Measurements from ENCODE around the gene KIAA0408.
"Not testable (repeated sequence)": the region's sequence is repeated elsewhere in the genome, so short reads cannot be mapped to it uniquely, and the experiment has no call there.

Gene KIAA0408

GRCh38 chr6:127415096-127415495 is 44.1 kb downstream of the KIAA0408 start:
- no peak overlapping the region for H3K27ac ChIP-seq
- TF ChIP-seq ZFX (IDR thresholded peaks at IDR 0.05; ENCODE audit: borderline replicate concordance), result no peak
- TF ChIP-seq, protein P1, sequence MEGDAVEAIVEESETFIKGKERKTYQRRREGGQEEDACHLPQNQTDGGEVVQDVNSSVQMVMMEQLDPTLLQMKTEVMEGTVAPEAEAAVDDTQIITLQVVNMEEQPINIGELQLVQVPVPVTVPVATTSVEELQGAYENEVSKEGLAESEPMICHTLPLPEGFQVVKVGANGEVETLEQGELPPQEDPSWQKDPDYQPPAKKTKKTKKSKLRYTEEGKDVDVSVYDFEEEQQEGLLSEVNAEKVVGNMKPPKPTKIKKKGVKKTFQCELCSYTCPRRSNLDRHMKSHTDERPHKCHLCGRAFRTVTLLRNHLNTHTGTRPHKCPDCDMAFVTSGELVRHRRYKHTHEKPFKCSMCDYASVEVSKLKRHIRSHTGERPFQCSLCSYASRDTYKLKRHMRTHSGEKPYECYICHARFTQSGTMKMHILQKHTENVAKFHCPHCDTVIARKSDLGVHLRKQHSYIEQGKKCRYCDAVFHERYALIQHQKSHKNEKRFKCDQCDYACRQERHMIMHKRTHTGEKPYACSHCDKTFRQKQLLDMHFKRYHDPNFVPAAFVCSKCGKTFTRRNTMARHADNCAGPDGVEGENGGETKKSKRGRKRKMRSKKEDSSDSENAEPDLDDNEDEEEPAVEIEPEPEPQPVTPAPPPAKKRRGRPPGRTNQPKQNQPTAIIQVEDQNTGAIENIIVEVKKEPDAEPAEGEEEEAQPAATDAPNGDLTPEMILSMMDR (IDR thresholded peaks at IDR 0.05), result no peak

DNA sequence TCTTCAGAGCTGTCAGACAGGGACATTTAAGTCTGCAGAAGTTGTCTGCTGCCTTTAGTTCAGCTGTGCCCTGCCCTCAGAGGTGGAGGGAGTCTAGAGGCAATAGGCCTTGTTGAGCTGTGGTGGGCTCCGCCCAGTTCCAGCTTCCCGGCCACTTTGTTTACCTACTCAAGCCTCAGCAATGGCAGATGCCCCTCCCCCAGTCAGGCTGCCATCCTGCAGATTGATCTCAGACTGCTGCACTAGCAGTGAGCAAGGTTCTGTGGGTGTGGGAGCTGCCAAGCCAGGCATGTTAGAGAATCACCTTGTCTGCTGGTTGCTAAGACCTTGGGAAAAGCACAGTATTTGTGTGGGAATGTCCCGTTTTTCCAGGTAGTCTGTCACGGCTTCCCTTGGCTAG is 46.1 kb downstream of the KIAA0408 start:
- H3K27ac ChIP-seq, result not testable (repeated sequence)

DNA sequence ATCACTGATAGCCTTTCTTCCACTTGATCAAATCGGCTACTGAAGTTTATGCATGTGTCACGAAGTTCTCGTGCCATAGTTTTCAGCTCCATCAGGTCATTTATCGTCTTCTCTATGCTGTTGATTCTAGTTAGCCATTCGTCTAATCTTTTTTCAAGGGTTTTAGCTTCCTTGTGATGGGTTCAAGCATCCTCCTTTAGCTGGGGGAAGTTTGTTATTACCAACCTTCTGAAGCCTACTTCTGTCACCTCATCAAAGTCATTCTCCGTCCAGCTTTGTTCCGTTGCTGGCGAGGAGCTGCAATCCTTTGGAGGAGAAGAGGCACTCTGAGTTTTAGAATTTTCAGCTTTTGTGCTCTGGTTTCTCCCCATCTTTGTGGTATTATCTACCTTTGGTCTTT is 47.2 kb downstream of the KIAA0408 start:
- H3K27ac ChIP-seq, result not testable (repeated sequence)

Measured in 22Rv1 (cell line).